H9 (cell line): ENCODE data around the gene CAPN6. TPM values are rescaled to one million over a fixed set of nuclear protein-coding genes. Genes with fewer than 3 reads are reported as not detected.

Source experiments
- DNase-seq: peaks from one replicate; pipeline ENCODE4 v3.0.0-alpha.2; 2017
- H2AFZ ChIP-seq: one replicate; pipeline ENCODE4 v1.6.1; 2013; ENCODE audit warnings: mild to moderate bottlenecking, low read length, control low read depth, moderate library complexity
- H2AK5ac ChIP-seq: 2 replicates; pipeline ENCODE4 v1.6.1; 2013; ENCODE audit warnings: low read length, control low read depth, mixed read lengths; ENCODE audit not compliant: insufficient read length
- H2BK120ac ChIP-seq: one replicate; pipeline ENCODE4 v1.6.1; 2013; ENCODE audit warnings: low read depth, mild to moderate bottlenecking, low read length, control low read depth, inconsistent platforms; ENCODE audit not compliant: poor library complexity, severe bottlenecking
- H2BK12ac ChIP-seq: 2 replicates; pipeline ENCODE4 v1.6.1; 2013; ENCODE audit warnings: low read length, control low read depth, mixed read lengths, low read depth; ENCODE audit not compliant: insufficient read length
- H2BK15ac ChIP-seq: 2 replicates; pipeline ENCODE4 v1.6.1; 2013; ENCODE audit warnings: low read depth, low read length, control low read depth
- H2BK20ac ChIP-seq: one replicate; pipeline ENCODE4 v1.6.1; 2013; ENCODE audit warnings: low read depth, mild to moderate bottlenecking, low read length, control low read depth, inconsistent platforms; ENCODE audit not compliant: poor library complexity, severe bottlenecking
- H2BK5ac ChIP-seq: 2 replicates; pipeline ENCODE4 v1.6.1; 2013; ENCODE audit warnings: low read length, control low read depth, mixed read lengths; ENCODE audit not compliant: insufficient read length
- H3K14ac ChIP-seq: 2 replicates; pipeline ENCODE4 v1.6.1; 2013; ENCODE audit warnings: low read length, control low read depth; ENCODE audit not compliant: insufficient read depth
- H3K18ac ChIP-seq: 2 replicates; pipeline ENCODE4 v1.6.1; 2013; ENCODE audit warnings: low read depth, mild to moderate bottlenecking, mixed read lengths, low read length, control low read depth; ENCODE audit not compliant: insufficient read length
- H3K23ac ChIP-seq: 2 replicates; pipeline ENCODE4 v1.6.1; 2013; ENCODE audit warnings: low read length, control low read depth, mixed read lengths, low read depth; ENCODE audit not compliant: insufficient read length
- H3K23me2 ChIP-seq: 2 replicates; pipeline ENCODE4 v1.6.1; 2013; ENCODE audit warnings: low read depth, mild to moderate bottlenecking, mixed read lengths, low read length, control low read depth; ENCODE audit not compliant: insufficient read length, poor library complexity, severe bottlenecking
- H3K27ac ChIP-seq: 2 replicates; pipeline ENCODE4 v1.5.1; 2013; ENCODE audit warnings: low read length, control low read depth, mixed read lengths, low read depth; ENCODE audit not compliant: insufficient read length
- H3K27me3 ChIP-seq: 2 replicates; pipeline ENCODE4 v1.6.1; 2013; ENCODE audit warnings: low read length, control low read depth, inconsistent platforms; ENCODE audit not compliant: insufficient read depth
- H3K4ac ChIP-seq: 2 replicates; pipeline ENCODE4 v1.6.1; 2013; ENCODE audit warnings: low read depth, mild to moderate bottlenecking, control low read depth, inconsistent platforms, low read length, moderate library complexity
- H3K4me1 ChIP-seq: 2 replicates; pipeline ENCODE4 v1.6.1; 2013; ENCODE audit warnings: low read length, control low read depth, inconsistent platforms; ENCODE audit not compliant: insufficient read depth
- H3K4me2 ChIP-seq: 2 replicates; pipeline ENCODE4 v1.6.1; 2013; ENCODE audit warnings: low read length, control low read depth, mixed read lengths; ENCODE audit not compliant: insufficient read length, insufficient read depth
- H3K56ac ChIP-seq: 2 replicates; pipeline ENCODE4 v1.6.1; 2013; ENCODE audit warnings: low read depth, mild to moderate bottlenecking, mixed read lengths, low read length, control low read depth; ENCODE audit not compliant: insufficient read length
- H3K79me1 ChIP-seq: 2 replicates; pipeline ENCODE4 v1.6.1; 2013; ENCODE audit warnings: low read depth, mild to moderate bottlenecking, moderate library complexity, low read length, control low read depth, inconsistent platforms; ENCODE audit not compliant: insufficient read depth, poor library complexity, severe bottlenecking
- H3K79me2 ChIP-seq: 2 replicates; pipeline ENCODE4 v1.6.1; 2013; ENCODE audit warnings: low read length, control low read depth, inconsistent platforms; ENCODE audit not compliant: insufficient read depth
- H3K9ac ChIP-seq: 2 replicates; pipeline ENCODE4 v1.6.1; 2013; ENCODE audit warnings: low read length, control low read depth, mixed read lengths; ENCODE audit not compliant: insufficient read length; ENCODE audit errors: extremely low read depth
- H3K9me3 ChIP-seq: one replicate; pipeline ENCODE4 v1.6.1; 2013; ENCODE audit warnings: low read depth, low read length, inconsistent platforms; ENCODE audit not compliant: control insufficient read depth
- H3T11ph ChIP-seq: one replicate; pipeline ENCODE4 v1.6.1; 2013; ENCODE audit warnings: mild to moderate bottlenecking, low read length, control low read depth, inconsistent platforms
- H4K20me1 ChIP-seq: one replicate; pipeline ENCODE4 v1.6.1; 2013; ENCODE audit not compliant: control insufficient read depth, insufficient read length, insufficient read depth
- H4K5ac ChIP-seq: 2 replicates; pipeline ENCODE4 v1.6.1; 2013; ENCODE audit warnings: low read depth, mild to moderate bottlenecking, mixed read lengths, low read length, control low read depth; ENCODE audit not compliant: insufficient read length
- H4K8ac ChIP-seq: replicated peaks from 2 replicates; pipeline ENCODE4 v1.6.1; 2013; ENCODE audit warnings: low read length, control low read depth, mixed read lengths, low read depth; ENCODE audit not compliant: insufficient read length
- H4K91ac ChIP-seq: 2 replicates; pipeline ENCODE4 v1.6.1; 2013; ENCODE audit warnings: low read depth, mild to moderate bottlenecking, moderate library complexity, mixed read lengths, low read length, control low read depth; ENCODE audit not compliant: insufficient read length
- H3K27ac Mint-ChIP-seq, 3 experiments: 2 replicates in 2 of 3; 3 replicates in 1 of 3; pipeline ENCODE4 v1.8.0; 2020 to 2021; ENCODE audit warnings: mixed read lengths in 3 of 3, mild to moderate bottlenecking in 1 of 3, moderate library complexity in 1 of 3
- H3K27me3 Mint-ChIP-seq: 2 replicates; pipeline ENCODE4 v1.8.0; 2021; ENCODE audit warnings: low read depth, mild to moderate bottlenecking, moderate library complexity, mixed read lengths
- H3K36me3 Mint-ChIP-seq, 3 experiments: 2 replicates in 2 of 3; 3 replicates in 1 of 3; pipeline ENCODE4 v1.8.0; 2020 to 2021; ENCODE audit warnings: low read depth in 3 of 3, mixed read lengths in 3 of 3; ENCODE audit not compliant: insufficient read depth in 1 of 3
- H3K4me1 Mint-ChIP-seq, 2 experiments: 2 replicates each; pipeline ENCODE4 v1.8.0; 2020; ENCODE audit warnings: mixed read lengths in 2 of 2
- H3K4me3 Mint-ChIP-seq, 2 experiments: 2 replicates in 1 of 2; 3 replicates in 1 of 2; pipeline ENCODE4 v1.8.0; 2020 to 2021; ENCODE audit warnings: mild to moderate bottlenecking in 2 of 2, mixed read lengths in 2 of 2, moderate library complexity in 1 of 2
- H3K9me3 Mint-ChIP-seq, 2 experiments: 2 replicates in 1 of 2; 3 replicates in 1 of 2; pipeline ENCODE4 v1.8.0; 2020; ENCODE audit warnings: mild to moderate bottlenecking in 2 of 2, mixed read lengths in 2 of 2, moderate library complexity in 1 of 2
- CTCF ChIP-seq: fragments of 200-600 bp; sonication (generic); conservative IDR thresholded peaks from 3 replicates; pipeline ENCODE4 v1.8.0; 2021; ENCODE audit warnings: antibody characterized with exemption, mild to moderate bottlenecking
- WGBS: extraction: QIAGEN DNeasy Blood & Tissue Kit; methylation state at CpG from one replicate; pipeline ENCODE4 v1.1.7; 2013; ENCODE audit warnings: missing lambda C conversion rate, low lambda C conversion rate, mixed read lengths; ENCODE audit not compliant: insufficient read length; ENCODE audit errors: extremely low coverage; 5-methylcytosine and 5-hydroxymethylcytosine counted together
- total RNA-seq: library from RNA; stranded (reverse); gene quantifications from 2 replicates; pipeline ENCODE4 v1.2.1, GENCODE V29; 2021

Gene CAPN6
- total RNA-seq, 1 experiment from 2014 or later, result 7.2 TPM

- no peak overlapping the region for H4K5ac ChIP-seq
- H2AK5ac ChIP-seq, result no peak overlapping the region
- H3K4ac ChIP-seq, result no peak overlapping the region
- H3K4me1 ChIP-seq, result no peaks in the 10 kb centered on the region
- H2BK20ac ChIP-seq, result no peak overlapping the region
- H2AFZ ChIP-seq, result no peak overlapping the region
- no peak overlapping the region for H2BK120ac ChIP-seq
- no peak overlapping the region for H4K91ac ChIP-seq
- H4K20me1 ChIP-seq, result no peaks in the 10 kb centered on the region
- H3K14ac ChIP-seq, result no peak overlapping the region
- no peak overlapping the region for H4K8ac ChIP-seq
- no peak overlapping the region for H3K27ac ChIP-seq
- no peak for DNase-seq
- H3K79me1 ChIP-seq, result no peaks in the 10 kb centered on the region
- no peaks in the 10 kb centered on the region for H3K23me2 ChIP-seq
- H3K9me3 ChIP-seq, result no peaks in the 10 kb centered on the region
- no peak for TF ChIP-seq CTCF
- no peak overlapping the region for H3K18ac ChIP-seq
- Mint-ChIP-seq H3K27ac (no peak overlapping the region), H3K9me3 (no peaks in the 10 kb centered on the region), H3K4me1 (peaks cover 0 to 19% of the 10 kb centered on the region in 2 experiments; a peak in 3 of 4 replicates), H3K27me3 (no peaks in the 10 kb centered on the region), H3K36me3 (no peaks in the 10 kb centered on the region), H3K4me3 (no peak overlapping the region)
- H3K23ac ChIP-seq, result no peak overlapping the region
- no peak overlapping the region for H3K9ac ChIP-seq
- H3K79me2 ChIP-seq, result no peaks in the 10 kb centered on the region
- no peak overlapping the region for H2BK5ac ChIP-seq
- H2BK12ac ChIP-seq, result no peak overlapping the region
- no peaks in the 10 kb centered on the region for H3K27me3 ChIP-seq
- H2BK15ac ChIP-seq, result no peak overlapping the region
- no peak overlapping the region for H3T11ph ChIP-seq
- H3K56ac ChIP-seq, result no peak overlapping the region
- no peak overlapping the region for H3K4me2 ChIP-seq
- no CpG with 5 or more reads among the region's 6 CpGs for WGBS
Measured at GRCh38 chrX:111216293-111216801, 53.9 kb downstream of the CAPN6 start.
